Kidney (tissue), 14 donors: ENCODE measurements around the gene HJURP. TPM values are rescaled to one million over a fixed set of nuclear protein-coding genes. Genes with fewer than 3 reads are reported as not detected.

ENCODE experiments used
- DNase-seq, 5 donors: peaks; one replicate each; pipeline ENCODE4 v3.0.0-alpha.2; 2013 to 2020
- FAIRE-seq: peaks from 2 replicates; lab custom pipeline; 2012; peaks lifted over from hg19 to GRCh38; lab: Jason Lieb, UNC
- H3K27ac ChIP-seq, 2 donors: one replicate each; pipeline ENCODE4 v1.7.0; 2013; ENCODE audit warnings: low read depth in 2 of 2, low read length in 2 of 2, inconsistent platforms in 1 of 2
- H3K27me3 ChIP-seq: one replicate; pipeline ENCODE4 v1.7.1; 2013; ENCODE audit warnings: low read length, inconsistent platforms; ENCODE audit not compliant: control insufficient read depth, insufficient read depth
- H3K36me3 ChIP-seq, 3 donors: one replicate each; pipeline versions ENCODE4 v1.7.0 to v1.7.1; 2013; ENCODE audit warnings: low read length in 3 of 3, control low read depth in 1 of 3, inconsistent platforms in 1 of 3; ENCODE audit not compliant: insufficient read depth in 3 of 3, control insufficient read depth in 2 of 3
- H3K4me1 ChIP-seq, 3 donors: one replicate each; pipeline versions ENCODE4 v1.7.0 to v1.7.1; 2013; ENCODE audit warnings: low read length in 3 of 3, inconsistent platforms in 1 of 3, low read depth in 1 of 3; ENCODE audit not compliant: control insufficient read depth in 2 of 3, insufficient read depth in 2 of 3
- H3K4me3 ChIP-seq, 3 donors: one replicate each; pipeline versions ENCODE4 v1.7.0 to v1.8.1; 2013; ENCODE audit warnings: low read length in 3 of 3, control low read depth in 1 of 3, inconsistent platforms in 1 of 3
- H3K9ac ChIP-seq, 3 donors: one replicate each; pipeline versions ENCODE4 v1.7.0 to v1.7.1; 2013; ENCODE audit warnings: low read length in 3 of 3, control low read depth in 1 of 3, inconsistent platforms in 1 of 3
- H3K9me3 ChIP-seq, 3 donors: one replicate each; pipeline versions ENCODE4 v1.7.0 to v1.7.1; 2013; ENCODE audit warnings: low read length in 3 of 3, control low read depth in 1 of 3, inconsistent platforms in 1 of 3; ENCODE audit not compliant: control insufficient read depth in 2 of 3, insufficient read depth in 1 of 3
- intact Hi-C: fragments of 100-400 bp; cut with DNase I; formaldehyde crosslinking; loops from one replicate; pipeline ENCODE4 v1.11.1; 2022
- polyA plus RNA-seq: library from polyadenylated mRNA; stranded (reverse); fragments of 350-450 nt; fragmentation: Illumina TruSeq; extraction: RNeasy Lipid Tissue Mini Kit (QIAGEN cat#74804); gene quantifications from one replicate; pipeline ENCODE4 v1.2.3, GENCODE V29; 2014; ENCODE audit warnings: low read depth, low replicate concordance; ENCODE audit not compliant: insufficient read depth
- total RNA-seq: library from RNA; stranded (reverse); fragmentation: NEBNext Ultra II Directional; extraction: Animal tissue kit (Norgen Biotek cat#: 25700); gene quantifications from one replicate; pipeline ENCODE4 v1.2.1, GENCODE V29; 2021
- TF ChIP-seq, protein P1 (sequence below): IDR thresholded peaks from 3 replicates; pipeline ENCODE4 v1.5.1; 2012; ENCODE audit warnings: mild to moderate bottlenecking, moderate library complexity, borderline replicate concordance; ENCODE audit not compliant: insufficient read depth; ENCODE audit errors: extremely low read depth
- donor health status: control.
- donor health status: control.
- donor health status: control.
- donor health status: control.
- donor health status: control.
- donor health status: DM: yes; HTN: yes; CAD: no.
- donor health status: Normal renal cell carcinoma (clear cell type).

Gene HJURP
- total and polyA plus RNA-seq, 2 donors from 2014 or later, result 0.94 TPM; not detected in 1

- Histone ChIP-seq H3K4me3 (no peak overlapping the region), H3K9me3 (no peaks in the 10 kb centered on the region), H3K27me3 (no peaks in the 10 kb centered on the region), H3K9ac (no peak overlapping the region), H3K4me1 (no peaks in the 10 kb centered on the region), H3K36me3 (no peaks in the 10 kb centered on the region), H3K27ac (no peak overlapping the region)
- intact Hi-C loops, result no loop called here
- DNase-seq (no peak), FAIRE-seq (no peak)
- TF ChIP-seq, protein P1, sequence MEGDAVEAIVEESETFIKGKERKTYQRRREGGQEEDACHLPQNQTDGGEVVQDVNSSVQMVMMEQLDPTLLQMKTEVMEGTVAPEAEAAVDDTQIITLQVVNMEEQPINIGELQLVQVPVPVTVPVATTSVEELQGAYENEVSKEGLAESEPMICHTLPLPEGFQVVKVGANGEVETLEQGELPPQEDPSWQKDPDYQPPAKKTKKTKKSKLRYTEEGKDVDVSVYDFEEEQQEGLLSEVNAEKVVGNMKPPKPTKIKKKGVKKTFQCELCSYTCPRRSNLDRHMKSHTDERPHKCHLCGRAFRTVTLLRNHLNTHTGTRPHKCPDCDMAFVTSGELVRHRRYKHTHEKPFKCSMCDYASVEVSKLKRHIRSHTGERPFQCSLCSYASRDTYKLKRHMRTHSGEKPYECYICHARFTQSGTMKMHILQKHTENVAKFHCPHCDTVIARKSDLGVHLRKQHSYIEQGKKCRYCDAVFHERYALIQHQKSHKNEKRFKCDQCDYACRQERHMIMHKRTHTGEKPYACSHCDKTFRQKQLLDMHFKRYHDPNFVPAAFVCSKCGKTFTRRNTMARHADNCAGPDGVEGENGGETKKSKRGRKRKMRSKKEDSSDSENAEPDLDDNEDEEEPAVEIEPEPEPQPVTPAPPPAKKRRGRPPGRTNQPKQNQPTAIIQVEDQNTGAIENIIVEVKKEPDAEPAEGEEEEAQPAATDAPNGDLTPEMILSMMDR, result no peak
Observed at GRCh38 chr2:233832414-233832813, 21.9 kb downstream of the HJURP start.

GRCh38 chr2:233831861-233832260 lies 22.5 kb downstream of the HJURP start:
- H3K4me3 ChIP-seq, result no peak overlapping the region
- FAIRE-seq, result no peak
- H3K9me3 ChIP-seq, result no peaks in the 10 kb centered on the region
- peak in 1 of 5 donors; percentile 17 for DNase-seq
- intact Hi-C loops, result no loop called here
- H3K9ac ChIP-seq, result no peak overlapping the region
- H3K36me3 ChIP-seq, result no peaks in the 10 kb centered on the region
- TF ChIP-seq, protein P1, result no peak
- H3K4me1 ChIP-seq, result no peaks in the 10 kb centered on the region
- no peaks in the 10 kb centered on the region for H3K27me3 ChIP-seq
- H3K27ac ChIP-seq, result no peak overlapping the region

GRCh38 chr2:233831011-233831721 lies 23.2 kb downstream of the HJURP start:
- Histone ChIP-seq H3K9me3 (no peaks in the 10 kb centered on the region), H3K27me3 (no peaks in the 10 kb centered on the region), H3K4me1 (no peaks in the 10 kb centered on the region), H3K4me3 (no peak overlapping the region), H3K9ac (no peak overlapping the region), H3K27ac (no peak overlapping the region), H3K36me3 (no peaks in the 10 kb centered on the region)
- intact Hi-C loops, result no loop called here
- TF ChIP-seq, protein P1, result no peak
- no peak for FAIRE-seq
- peak in 3 of 5 donors; percentile 8 to 66 (median 32) for DNase-seq
